Gastrocnemius medialis (tissue), 4 donors: ENCODE data around the gene GRAP. TPM values are rescaled to one million over a fixed set of nuclear protein-coding genes. Genes with fewer than 3 reads are reported as not detected.

Experiments
- ATAC-seq, 2 donors: fragments of 150-250 bp; one replicate each; pipeline ENCODE4 v1.9.1; 2016
- DNase-seq, 2 donors: peaks; one replicate each; pipeline ENCODE4 v3.0.0-alpha.2; 2019
- H3K27ac ChIP-seq, 4 donors: fragments of 200-600 bp; sonication (generic); 1 replicate in 1 of 4; 2 replicates in 3 of 4; pipeline ENCODE4 v1.5.1; 2016 to 2018; ENCODE audit warnings: mild to moderate bottlenecking in 2 of 4, moderate library complexity in 1 of 4
- H3K27me3 ChIP-seq, 3 donors: fragments of 200-600 bp; sonication (generic) in 2 of 3; 1 replicate in 1 of 3; 2 replicates in 2 of 3; pipeline versions ENCODE4 v1.5.1 to v1.6.0; 2016 to 2019; ENCODE audit warnings: mild to moderate bottlenecking in 1 of 3, moderate library complexity in 1 of 3
- H3K36me3 ChIP-seq, 2 donors: fragments of 200-600 bp; sonication (generic) in 1 of 2; one replicate each; pipeline ENCODE4 v1.5.1; 2017 to 2018
- H3K4me1 ChIP-seq, 2 donors: fragments of 200-600 bp; sonication (generic) in 1 of 2; one replicate each; pipeline ENCODE4 v1.5.1; 2016 to 2017; ENCODE audit warnings: mild to moderate bottlenecking in 2 of 2
- H3K4me3 ChIP-seq, 4 donors: fragments of 200-600 bp; sonication (generic) in 3 of 4; 1 replicate in 1 of 4; 2 replicates in 3 of 4; pipeline ENCODE4 v1.5.1; 2016 to 2019; ENCODE audit warnings: mild to moderate bottlenecking in 2 of 4
- H3K9me3 ChIP-seq, 3 donors: fragments of 200-600 bp; sonication (generic) in 2 of 3; 1 replicate in 1 of 3; 2 replicates in 2 of 3; pipeline ENCODE4 v1.5.1; 2016 to 2019
- POLR2A ChIP-seq, 2 donors: fragments of 450-650 bp; IDR thresholded peaks; one replicate each; pipeline ENCODE4 v1.6.1; 2017; ENCODE audit warnings: antibody characterized with exemption in 2 of 2, mild to moderate bottlenecking in 2 of 2, moderate library complexity in 2 of 2
- in situ Hi-C, 4 donors: fragments of 200-750 bp; cut with MboI; loops; one replicate each; pipeline versions ENCODE4 v1.15.0 to v1.8.0; 2017; ENCODE audit warnings: low sequenced_read_pairs in 4 of 4
- intact Hi-C: fragments of 100-400 bp; cut with DNase I; formaldehyde crosslinking; loops from one replicate; pipeline ENCODE4 v1.15.1; 2023; ENCODE audit warnings: low total_unique reads
- total RNA-seq, 4 donors: library from RNA; depleted of rRNA; stranded (reverse); fragments of >200 nt; gene quantifications; one replicate each; pipeline versions ENCODE4 v1.1.0 to v1.2.3, GENCODE V29; 2016
- TF ChIP-seq, protein P1 (sequence below), 5 experiments: fragments of 450-650 bp in 3 of 5; fragments of 200-600 bp in 2 of 5; sonication (generic) in 2 of 5; IDR thresholded peaks in 4 of 5; conservative IDR thresholded peaks in 1 of 5; 1 replicate in 4 of 5; 2 replicates in 1 of 5; pipeline ENCODE4 v1.5.1; 2016 to 2019; ENCODE audit warnings: antibody characterized with exemption in 5 of 5, mild to moderate bottlenecking in 3 of 5, moderate library complexity in 3 of 5

The GRAP gene
- total RNA-seq, 4 donors from 2014 or later, result 0.36 to 1.7 (median 0.94) TPM

DNA sequence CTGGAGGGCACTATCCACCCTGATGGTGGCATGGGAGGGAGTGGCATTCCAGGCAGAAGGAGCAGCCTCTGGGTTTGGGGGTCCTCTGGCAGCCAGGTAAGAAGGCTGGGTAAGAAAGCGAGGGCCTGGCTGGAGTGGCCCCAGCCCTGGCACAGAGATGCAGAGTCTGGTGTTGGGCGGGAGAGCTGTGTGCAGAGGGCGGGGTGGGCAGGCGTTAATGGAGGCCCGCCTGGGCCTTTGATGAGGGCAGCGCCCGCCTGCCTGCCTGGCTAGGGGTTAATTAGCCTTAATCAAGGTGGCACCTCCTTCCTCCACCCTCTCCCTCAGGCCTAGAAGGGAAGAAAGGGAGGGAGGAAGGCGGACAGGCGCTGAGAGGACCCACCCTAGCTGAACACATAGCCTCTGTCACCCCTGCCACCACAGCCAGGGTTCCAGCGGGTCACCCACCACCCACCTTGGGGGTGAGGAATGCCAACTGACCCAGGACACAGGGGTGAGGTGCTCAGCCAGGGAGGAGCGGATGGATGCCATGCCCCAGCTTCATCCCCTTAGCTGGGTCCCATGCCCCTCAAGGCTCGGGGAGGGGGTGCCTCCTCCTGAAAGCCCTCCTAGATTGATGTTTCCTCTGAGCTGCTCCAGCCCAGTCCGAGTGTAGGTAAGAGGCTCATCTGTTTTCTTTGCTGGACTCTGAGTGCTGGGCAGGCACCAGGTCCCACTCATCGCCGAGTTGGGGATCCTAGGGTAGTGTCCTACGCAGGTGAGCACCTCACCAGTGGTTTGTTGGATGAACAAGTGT lies 28.8 kb downstream of the GRAP start:
- no peak overlapping the region for H3K27ac ChIP-seq
- H3K27me3 ChIP-seq, result no peaks in the 10 kb centered on the region
- intact Hi-C loops (loop anchor here (5.0 kb wide), 1 partner anchor 36 kb away; no protein-coding TSS in a partner anchor), in situ Hi-C loops (loop anchor here in 2 of 4 donors (10.0 to 25.0 kb wide), 2 partner anchors 53 to 206 kb away; no protein-coding TSS in a partner anchor)
- H3K4me3 ChIP-seq, result no peak overlapping the region
- DNase-seq (no peak), ATAC-seq (no peak)
- no peaks in the 10 kb centered on the region for H3K9me3 ChIP-seq
- no peaks in the 10 kb centered on the region for H3K36me3 ChIP-seq
- no peak for TF ChIP-seq POLR2A (IDR thresholded peaks at IDR 0.05)
- TF ChIP-seq, protein P1, sequence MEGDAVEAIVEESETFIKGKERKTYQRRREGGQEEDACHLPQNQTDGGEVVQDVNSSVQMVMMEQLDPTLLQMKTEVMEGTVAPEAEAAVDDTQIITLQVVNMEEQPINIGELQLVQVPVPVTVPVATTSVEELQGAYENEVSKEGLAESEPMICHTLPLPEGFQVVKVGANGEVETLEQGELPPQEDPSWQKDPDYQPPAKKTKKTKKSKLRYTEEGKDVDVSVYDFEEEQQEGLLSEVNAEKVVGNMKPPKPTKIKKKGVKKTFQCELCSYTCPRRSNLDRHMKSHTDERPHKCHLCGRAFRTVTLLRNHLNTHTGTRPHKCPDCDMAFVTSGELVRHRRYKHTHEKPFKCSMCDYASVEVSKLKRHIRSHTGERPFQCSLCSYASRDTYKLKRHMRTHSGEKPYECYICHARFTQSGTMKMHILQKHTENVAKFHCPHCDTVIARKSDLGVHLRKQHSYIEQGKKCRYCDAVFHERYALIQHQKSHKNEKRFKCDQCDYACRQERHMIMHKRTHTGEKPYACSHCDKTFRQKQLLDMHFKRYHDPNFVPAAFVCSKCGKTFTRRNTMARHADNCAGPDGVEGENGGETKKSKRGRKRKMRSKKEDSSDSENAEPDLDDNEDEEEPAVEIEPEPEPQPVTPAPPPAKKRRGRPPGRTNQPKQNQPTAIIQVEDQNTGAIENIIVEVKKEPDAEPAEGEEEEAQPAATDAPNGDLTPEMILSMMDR (IDR thresholded peaks at IDR 0.05 in 4 of 5, conservative IDR thresholded peaks at IDR 0.05 in 1 of 5), result no peak
- no peaks in the 10 kb centered on the region for H3K4me1 ChIP-seq

DNA sequence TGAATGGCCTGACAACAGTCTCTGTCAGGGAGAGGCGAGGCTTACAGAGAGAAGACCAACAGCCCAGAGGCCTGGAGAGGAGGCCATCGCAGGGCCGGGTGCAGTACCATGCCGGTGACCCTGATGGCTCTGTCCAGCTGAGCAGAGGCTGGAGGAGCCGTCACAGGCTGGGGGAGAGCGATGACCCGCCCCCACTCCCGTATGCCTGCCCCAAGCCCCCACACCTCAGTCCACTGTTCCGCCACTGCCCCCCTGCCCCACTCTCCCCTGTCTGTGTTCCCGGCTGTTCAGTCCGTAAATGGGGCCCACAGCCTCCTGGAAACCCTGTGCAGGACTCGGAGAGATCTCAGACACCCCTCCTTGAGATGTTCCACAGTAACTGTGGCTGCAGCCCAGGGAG lies 29.4 kb downstream of the GRAP start:
- H3K4me1 ChIP-seq, result no peaks in the 10 kb centered on the region
- no peak overlapping the region for H3K4me3 ChIP-seq
- no peak for ATAC-seq
- DNase-seq, result no peak
- TF ChIP-seq POLR2A (IDR thresholded peaks at IDR 0.05), result no peak
- TF ChIP-seq, protein P1 (IDR thresholded peaks at IDR 0.05 in 4 of 5, conservative IDR thresholded peaks at IDR 0.05 in 1 of 5), result no peak
- intact Hi-C loops, result loop anchor here (5.0 kb wide), 1 partner anchor 35 kb away; no protein-coding TSS in a partner anchor
- H3K36me3 ChIP-seq, result no peaks in the 10 kb centered on the region
- H3K9me3 ChIP-seq, result no peaks in the 10 kb centered on the region
- in situ Hi-C loops, result loop anchor here in 2 of 4 donors (10.0 to 25.0 kb wide), 2 partner anchors 53 to 205 kb away; no protein-coding TSS in a partner anchor
- H3K27ac ChIP-seq, result no peak overlapping the region
- no peaks in the 10 kb centered on the region for H3K27me3 ChIP-seq

DNA sequence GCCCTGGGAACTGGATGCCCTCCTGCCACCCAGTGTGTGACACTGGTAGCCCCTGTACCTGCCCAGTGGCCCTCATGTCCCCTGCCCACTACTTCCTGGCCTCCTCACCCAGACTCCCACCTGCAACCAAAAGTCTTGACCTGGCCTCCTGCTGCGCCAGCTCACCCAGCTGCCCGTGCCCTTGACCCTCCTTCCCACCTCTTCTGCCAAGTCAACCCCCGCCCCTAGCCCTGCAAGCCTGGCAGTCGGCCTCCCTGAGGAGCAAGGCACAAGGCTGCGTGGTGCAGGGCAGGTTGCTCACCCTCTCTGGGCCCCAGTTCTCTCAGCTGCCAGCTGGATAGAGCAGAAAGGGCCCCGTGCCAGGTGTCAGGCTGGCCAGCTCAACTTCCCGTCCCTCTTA lies 29.9 kb downstream of the GRAP start:
- no peaks in the 10 kb centered on the region for H3K9me3 ChIP-seq
- no peaks in the 10 kb centered on the region for H3K27me3 ChIP-seq
- H3K36me3 ChIP-seq, result no peaks in the 10 kb centered on the region
- intact Hi-C loops (loop anchor here (5.0 kb wide), 1 partner anchor 35 kb away; no protein-coding TSS in a partner anchor), in situ Hi-C loops (loop anchor here in 2 of 4 donors (10.0 to 25.0 kb wide), 2 partner anchors 52 to 205 kb away; no protein-coding TSS in a partner anchor)
- no peak for DNase-seq
- TF ChIP-seq, protein P1 (IDR thresholded peaks at IDR 0.05 in 4 of 5, conservative IDR thresholded peaks at IDR 0.05 in 1 of 5), result no peak
- no peak for TF ChIP-seq POLR2A (IDR thresholded peaks at IDR 0.05)
- H3K4me3 ChIP-seq, result no peak overlapping the region
- no peaks in the 10 kb centered on the region for H3K4me1 ChIP-seq
- ATAC-seq, result no peak
- no peak overlapping the region for H3K27ac ChIP-seq

DNA sequence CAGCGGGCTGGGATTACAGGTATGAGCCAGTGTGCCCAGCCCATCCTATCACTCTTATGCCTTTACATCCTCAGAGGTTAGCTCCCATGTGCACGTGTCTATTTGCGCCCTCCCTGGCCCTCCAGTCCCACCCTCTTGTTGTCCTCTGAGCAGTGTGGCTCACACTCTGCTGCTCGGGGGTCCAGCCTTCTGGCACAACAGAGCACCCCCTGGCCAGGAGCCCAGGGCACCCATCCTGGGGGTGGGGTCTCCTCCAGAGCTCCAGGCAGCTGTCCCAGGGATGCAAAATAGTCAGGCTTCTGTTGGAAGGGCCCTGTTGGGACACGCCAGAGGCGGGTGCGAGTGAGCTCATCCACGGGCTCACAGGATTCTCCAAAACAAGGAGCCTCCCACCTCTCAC lies 30.5 kb downstream of the GRAP start:
- intact Hi-C loops (loop anchor here (5.0 kb wide), 1 partner anchor 34 kb away; no protein-coding TSS in a partner anchor), in situ Hi-C loops (loop anchor here in 2 of 4 donors (10.0 to 25.0 kb wide), 2 partner anchors 51 to 204 kb away; no protein-coding TSS in a partner anchor)
- Histone ChIP-seq H3K27me3 (no peaks in the 10 kb centered on the region), H3K4me1 (no peaks in the 10 kb centered on the region), H3K36me3 (no peaks in the 10 kb centered on the region), H3K27ac (no peak overlapping the region), H3K9me3 (no peaks in the 10 kb centered on the region), H3K4me3 (no peak overlapping the region)
- TF ChIP-seq POLR2A (IDR thresholded peaks at IDR 0.05), result no peak
- TF ChIP-seq, protein P1 (IDR thresholded peaks at IDR 0.05 in 4 of 5, conservative IDR thresholded peaks at IDR 0.05 in 1 of 5), result no peak
- DNase-seq (no peak), ATAC-seq (no peak)
